NCI-H146 (cell line): ENCODE results near the gene PKNOX2.

Experiments used
- DNase-seq: peaks from one replicate; lab custom pipeline; 2025; lab: John Stamatoyannopoulos, UW

PKNOX2 gene

GRCh38 chr11:125262830-125263218, 98.3 kb downstream of the PKNOX2 start:
- DNase-seq, result no peak

GRCh38 chr11:125263268-125263790, 98.8 kb downstream of the PKNOX2 start:
- peak; percentile 6 for DNase-seq

- DNase-seq, result no peak
These were observed 99.8 kb downstream of the PKNOX2 start for GRCh38 chr11:125264100-125265022.

- no peak for DNase-seq
These were observed 103.0 kb downstream of the PKNOX2 start for GRCh38 chr11:125267548-125267947.

- DNase-seq, result no peak
These were observed 104.1 kb downstream of the PKNOX2 start for GRCh38 chr11:125268611-125269010.

GRCh38 chr11:125270106-125270505, 105.6 kb downstream of the PKNOX2 start:
- no peak for DNase-seq

GRCh38 chr11:125270711-125271110, 106.2 kb downstream of the PKNOX2 start:
- DNase-seq, result no peak

GRCh38 chr11:125271483-125272091, 107.0 kb downstream of the PKNOX2 start:
- no peak for DNase-seq

GRCh38 chr11:125272092-125272491, 107.5 kb downstream of the PKNOX2 start:
- DNase-seq, result no peak

- DNase-seq, result no peak
These were observed 108.3 kb downstream of the PKNOX2 start for GRCh38 chr11:125272821-125273220.

- no peak for DNase-seq
These were observed 109.0 kb downstream of the PKNOX2 start for GRCh38 chr11:125273519-125274000.

GRCh38 chr11:125274309-125274708, 109.8 kb downstream of the PKNOX2 start:
- DNase-seq, result no peak

GRCh38 chr11:125274774-125275173, 110.2 kb downstream of the PKNOX2 start:
- DNase-seq, result no peak

- no peak for DNase-seq
These were observed 111.5 kb downstream of the PKNOX2 start for GRCh38 chr11:125275905-125276618.

GRCh38 chr11:125276619-125276976, 112.0 kb downstream of the PKNOX2 start:
- no peak for DNase-seq

GRCh38 chr11:125279676-125280418, 115.3 kb downstream of the PKNOX2 start:
- no peak for DNase-seq

GRCh38 chr11:125280646-125281045, 116.1 kb downstream of the PKNOX2 start:
- no peak for DNase-seq

- no peak for DNase-seq
These were observed 117.5 kb downstream of the PKNOX2 start for GRCh38 chr11:125281831-125282595.

- no peak for DNase-seq
These were observed 118.0 kb downstream of the PKNOX2 start for GRCh38 chr11:125282596-125282914.

- DNase-seq, result no peak
These were observed 119.8 kb downstream of the PKNOX2 start for GRCh38 chr11:125284245-125284850.

GRCh38 chr11:125285844-125286243, 121.3 kb downstream of the PKNOX2 start:
- no peak for DNase-seq
